WTC11 (cell line): Measurements from ENCODE around the gene FRK.

ENCODE experiments used
- ATF6 ChIP-seq: sonication (generic); formaldehyde crosslinking; IDR thresholded peaks from 2 replicates; pipeline ENCODE4 v1.8.1; 2023; ENCODE audit warnings: mild to moderate bottlenecking, missing genetic modification reagents
- CTCF ChIP-seq: fragments of 200-600 bp; IDR thresholded peaks from 2 replicates; pipeline ENCODE4 v1.8.0; 2022; ENCODE audit warnings: antibody characterized with exemption
- E2F1 ChIP-seq: sonication (generic); formaldehyde crosslinking; IDR thresholded peaks from 2 replicates; pipeline ENCODE4 v1.8.0; 2022; ENCODE audit warnings: mild to moderate bottlenecking, missing genetic modification reagents
- ZNF219 ChIP-seq: sonication (generic); formaldehyde crosslinking; IDR thresholded peaks from 2 replicates; pipeline ENCODE4 v1.8.0; 2023; ENCODE audit warnings: missing genetic modification reagents, mild to moderate bottlenecking, borderline replicate concordance
- ZNF423 ChIP-seq: fragments of 250-450 bp; sonication (Bioruptor Pico); IDR thresholded peaks from 2 replicates; pipeline ENCODE4 v2.1.2; 2022; ENCODE audit warnings: mild to moderate bottlenecking, moderate library complexity

- no peak for TF ChIP-seq CTCF
- no peak for TF ChIP-seq ATF6 (CRISPR knock-in tag)
- no peak for TF ChIP-seq E2F1 (CRISPR knock-in tag)
- no peak for TF ChIP-seq ZNF219 (CRISPR knock-in tag)
- TF ChIP-seq ZNF423 = no peak
Observed at GRCh38 chr6:115891750-115892149, 168.9 kb downstream of the FRK start.
